Measurements from ENCODE around the gene ACTR1B. TPM values are rescaled to one million over a fixed set of nuclear protein-coding genes. Genes with fewer than 3 reads are reported as not detected.

The ACTR1B gene
- total RNA-seq, 1 donor from 2014 or later, result 56.6 TPM

DNA sequence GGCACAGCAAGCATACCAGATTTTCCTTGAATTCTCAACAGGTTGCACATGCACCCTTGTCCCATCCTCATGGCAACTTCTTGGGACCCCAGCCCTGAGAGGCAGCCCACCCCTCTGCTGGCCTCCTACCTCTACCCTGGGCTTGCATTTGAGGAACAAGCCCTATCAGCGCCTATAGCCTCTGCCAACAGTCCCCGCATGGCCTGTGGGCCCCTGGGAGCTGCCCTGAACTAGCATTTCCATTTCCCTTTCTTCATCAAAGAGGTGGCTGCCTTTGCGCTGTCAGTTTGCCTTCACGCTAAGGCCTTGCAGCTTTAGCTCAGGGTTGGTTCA is 44.2 kb upstream of the ACTR1B start:
- no peak overlapping the region for H3K4me3 Mint-ChIP-seq (ENCODE audit: unreplicated experiment)
- no peak overlapping the region for H3K27ac Mint-ChIP-seq (ENCODE audit: unreplicated experiment)
- peaks cover 2% of the 10 kb centered on the region for H3K4me1 Mint-ChIP-seq (ENCODE audit: unreplicated experiment)
- no peak for DNase-seq (ENCODE audit: extremely low spot score, unreplicated experiment)
- no peak for TF ChIP-seq CTCF (IDR thresholded peaks at IDR 0.05)
- H3K9me3 Mint-ChIP-seq (ENCODE audit: unreplicated experiment), result no peaks in the 10 kb centered on the region
- H3K27me3 Mint-ChIP-seq (ENCODE audit: unreplicated experiment), result peaks cover 2% of the 10 kb centered on the region
- H3K36me3 Mint-ChIP-seq (ENCODE audit: unreplicated experiment), result no peaks in the 10 kb centered on the region

DNA sequence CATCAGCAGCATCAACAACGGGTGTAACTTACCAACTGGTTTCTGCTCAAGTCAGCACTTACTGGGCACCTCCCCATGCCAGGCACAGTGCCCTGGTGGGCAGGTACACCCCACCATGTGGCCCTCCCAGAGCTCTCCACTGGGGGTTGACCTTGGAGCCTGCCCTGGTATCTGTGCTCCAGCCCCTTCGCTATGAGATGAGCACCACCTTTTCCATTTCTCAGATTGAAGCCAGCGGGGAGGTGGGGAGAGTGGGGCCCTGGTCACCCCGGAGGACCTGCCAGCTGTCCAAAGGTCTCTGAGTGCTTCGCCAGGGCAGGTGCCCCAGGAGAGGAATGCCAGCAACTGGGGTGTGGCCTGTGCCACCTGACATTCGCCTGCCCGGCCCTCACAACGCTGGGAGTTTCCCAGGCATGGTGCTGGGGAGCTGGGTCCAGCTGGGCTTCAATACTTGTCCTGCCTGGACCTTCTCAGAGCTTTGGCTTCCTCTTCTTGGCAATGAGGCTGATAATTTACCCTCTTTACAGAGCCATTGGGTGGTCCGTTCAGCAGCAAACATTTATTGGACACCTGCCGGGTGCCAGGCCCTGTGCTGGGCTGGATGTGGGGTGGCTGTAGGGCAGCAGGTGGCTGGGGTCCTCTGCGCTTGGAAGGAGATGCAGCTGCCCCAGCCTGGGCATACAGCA is 43.7 kb upstream of the ACTR1B start:
- H3K9me3 Mint-ChIP-seq (ENCODE audit: unreplicated experiment), result no peaks in the 10 kb centered on the region
- DNase-seq (ENCODE audit: extremely low spot score, unreplicated experiment), result no peak
- TF ChIP-seq CTCF (IDR thresholded peaks at IDR 0.05), result no peak
- peaks cover 5% of the 10 kb centered on the region for H3K4me1 Mint-ChIP-seq (ENCODE audit: unreplicated experiment)
- no peaks in the 10 kb centered on the region for H3K36me3 Mint-ChIP-seq (ENCODE audit: unreplicated experiment)
- H3K4me3 Mint-ChIP-seq (ENCODE audit: unreplicated experiment), result no peak overlapping the region
- no peak overlapping the region for H3K27ac Mint-ChIP-seq (ENCODE audit: unreplicated experiment)
- peaks cover 2% of the 10 kb centered on the region for H3K27me3 Mint-ChIP-seq (ENCODE audit: unreplicated experiment)

- Mint-ChIP-seq H3K36me3 (ENCODE audit: unreplicated experiment) (no peaks in the 10 kb centered on the region), H3K27ac (ENCODE audit: unreplicated experiment) (no peak overlapping the region), H3K9me3 (ENCODE audit: unreplicated experiment) (no peaks in the 10 kb centered on the region), H3K4me3 (ENCODE audit: unreplicated experiment) (no peak overlapping the region), H3K4me1 (ENCODE audit: unreplicated experiment) (peaks cover 8% of the 10 kb centered on the region), H3K27me3 (ENCODE audit: unreplicated experiment) (peaks cover 2% of the 10 kb centered on the region)
- peak; percentile 53 for DNase-seq (ENCODE audit: extremely low spot score, unreplicated experiment)
- TF ChIP-seq CTCF (IDR thresholded peaks at IDR 0.05), result no peak
Observed at GRCh38 chr2:97706708-97707345, 43.0 kb upstream of the ACTR1B start.

DNA sequence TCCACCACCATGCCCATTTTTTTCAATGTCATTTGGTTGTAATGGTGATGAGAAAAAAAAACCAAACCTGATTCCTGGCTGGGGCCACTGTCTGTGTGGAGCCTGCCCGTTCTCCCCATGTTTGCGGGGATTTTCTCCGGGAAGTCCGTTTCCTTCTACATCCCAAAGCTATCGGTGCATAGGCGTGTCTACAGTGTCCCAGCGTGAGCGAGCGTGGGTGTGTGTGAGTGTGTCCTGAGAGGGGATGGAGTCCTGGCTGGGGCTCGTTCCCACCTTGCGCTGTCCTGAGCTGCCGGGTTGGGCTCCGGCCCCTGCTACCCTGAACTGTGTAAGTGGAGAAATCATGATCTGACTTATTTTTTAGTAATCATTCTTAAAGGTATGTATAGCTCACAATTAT is 42.3 kb upstream of the ACTR1B start:
- peaks cover 2% of the 10 kb centered on the region for H3K27me3 Mint-ChIP-seq (ENCODE audit: unreplicated experiment)
- H3K36me3 Mint-ChIP-seq (ENCODE audit: unreplicated experiment), result no peaks in the 10 kb centered on the region
- no peaks in the 10 kb centered on the region for H3K9me3 Mint-ChIP-seq (ENCODE audit: unreplicated experiment)
- H3K4me1 Mint-ChIP-seq (ENCODE audit: unreplicated experiment), result peaks cover 8% of the 10 kb centered on the region
- DNase-seq (ENCODE audit: extremely low spot score, unreplicated experiment), result peak; percentile 72
- no peak for TF ChIP-seq CTCF (IDR thresholded peaks at IDR 0.05)
- no peak overlapping the region for H3K4me3 Mint-ChIP-seq (ENCODE audit: unreplicated experiment)
- H3K27ac Mint-ChIP-seq (ENCODE audit: unreplicated experiment), result no peak overlapping the region

DNA sequence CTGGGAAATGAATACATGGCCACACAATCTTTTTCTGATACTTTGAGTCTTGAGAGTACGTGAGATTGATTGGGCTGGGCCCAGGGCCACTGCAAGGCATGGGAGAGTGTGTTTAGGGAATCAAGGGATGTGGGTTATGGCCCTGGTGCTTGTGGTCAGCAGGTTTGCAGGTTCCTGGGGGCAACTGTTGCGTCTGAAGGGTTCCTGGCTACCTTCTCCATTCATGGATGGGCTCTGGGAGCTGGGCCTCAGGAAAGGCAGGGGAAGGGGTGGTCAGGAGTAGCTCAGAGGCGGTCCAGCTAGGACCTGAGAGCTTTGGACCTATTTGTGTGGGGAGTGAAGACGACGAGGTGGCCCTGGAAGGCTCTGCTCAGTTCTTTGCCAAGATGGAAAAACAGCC is 41.1 kb upstream of the ACTR1B start:
- TF ChIP-seq CTCF (IDR thresholded peaks at IDR 0.05), result no peak
- Mint-ChIP-seq H3K36me3 (ENCODE audit: unreplicated experiment) (no peaks in the 10 kb centered on the region), H3K27ac (ENCODE audit: unreplicated experiment) (no peak overlapping the region), H3K9me3 (ENCODE audit: unreplicated experiment) (no peaks in the 10 kb centered on the region), H3K4me1 (ENCODE audit: unreplicated experiment) (peaks cover 7% of the 10 kb centered on the region), H3K27me3 (ENCODE audit: unreplicated experiment) (peaks cover under 1% of the 10 kb centered on the region), H3K4me3 (ENCODE audit: unreplicated experiment) (no peak overlapping the region)
- DNase-seq (ENCODE audit: extremely low spot score, unreplicated experiment), result peak; percentile 79
